IMR-90 (cell line): Measurements from ENCODE around the gene FAM131C. TPM values are rescaled to one million over a fixed set of nuclear protein-coding genes. Genes with fewer than 3 reads are reported as not detected.

Experiments used
- ATAC-seq: fragments of 200-7000 bp; cut with Tn5 transposase; 2 replicates; pipeline ENCODE4 v1.9.1; 2020; ENCODE audit warnings: low read depth, mild to moderate bottlenecking, moderate library complexity
- BruUV-seq: library from RNA; stranded (reverse); fragments of 400-500 nt; replicated peaks from 2 replicates; lab custom pipeline; 2021; lab: Mats Ljungman, UMichigan
- CTCF ChIA-PET: fragments of 300-600 bp; formaldehyde crosslinking; extraction: SDS; loops from one replicate; lab custom pipeline; 2021; ENCODE audit warnings: antibody characterized with exemption; lab: Yijun Ruan, JAX
- POLR2A ChIA-PET: fragments of 300-600 bp; sonication (Branson Sonifier 250); formaldehyde crosslinking; loops from one replicate; lab custom pipeline; 2022; ENCODE audit warnings: antibody characterized with exemption; ENCODE audit not compliant: unreplicated experiment; lab: Charles Lee
- DNase-seq: peaks from one replicate; pipeline ENCODE4 v3.0.0; 2013
- H2AFZ ChIP-seq: replicated peaks from 2 replicates; pipeline ENCODE3; 2013; ENCODE audit warnings: low read length, mild to moderate bottlenecking; ENCODE audit not compliant: poor library complexity
- H2AK5ac ChIP-seq: 2 replicates; pipeline ENCODE4 v1.6.1; 2013; ENCODE audit warnings: low read depth, low read length, inconsistent platforms
- H2AK9ac ChIP-seq: replicated peaks from 2 replicates; pipeline ENCODE3; 2013; ENCODE audit warnings: mild to moderate bottlenecking, low read depth, low read length, moderate library complexity; ENCODE audit not compliant: poor library complexity
- H2BK120ac ChIP-seq: 2 replicates; pipeline ENCODE4 v1.6.1; 2013; ENCODE audit warnings: low read depth, low read length, inconsistent platforms
- H2BK15ac ChIP-seq: 3 replicates; pipeline ENCODE4 v1.6.1; 2013; ENCODE audit warnings: low read depth, low read length, inconsistent platforms
- H2BK20ac ChIP-seq: 2 replicates; pipeline ENCODE4 v1.6.1; 2013; ENCODE audit warnings: low read depth, mild to moderate bottlenecking, inconsistent platforms, low read length, moderate library complexity
- H2BK5ac ChIP-seq: 2 replicates; pipeline ENCODE4 v1.6.1; 2013; ENCODE audit warnings: mild to moderate bottlenecking, low read depth, low read length, inconsistent platforms; ENCODE audit not compliant: poor library complexity, severe bottlenecking
- H3K14ac ChIP-seq: replicated peaks from 2 replicates; pipeline ENCODE4 v1.6.1; 2013; ENCODE audit warnings: low read depth, low read length, inconsistent platforms
- H3K18ac ChIP-seq: 2 replicates; pipeline ENCODE4 v1.6.1; 2013; ENCODE audit warnings: low read depth, low read length, control low read depth
- H3K23ac ChIP-seq: 2 replicates; pipeline ENCODE4 v1.6.1; 2013; ENCODE audit warnings: low read depth, low read length, inconsistent platforms
- H3K27ac ChIP-seq: 2 replicates; pipeline ENCODE4 v1.5.1; 2013; ENCODE audit warnings: mild to moderate bottlenecking, control low read depth, low read length; ENCODE audit not compliant: insufficient read depth
- H3K27me3 ChIP-seq: 2 replicates; pipeline ENCODE4 v1.6.1; 2013; ENCODE audit warnings: low read length; ENCODE audit not compliant: control insufficient read depth, insufficient read depth
- H3K36me3 ChIP-seq: 2 replicates; pipeline ENCODE4 v1.6.1; 2013; ENCODE audit warnings: low read length, mixed read lengths; ENCODE audit not compliant: control insufficient read depth, insufficient read depth
- H3K4ac ChIP-seq: 2 replicates; pipeline ENCODE4 v1.6.1; 2013; ENCODE audit warnings: low read depth, low read length, inconsistent platforms
- H3K4me1 ChIP-seq: 2 replicates; pipeline ENCODE4 v1.6.1; 2013; ENCODE audit warnings: low read length, mixed read lengths; ENCODE audit not compliant: control insufficient read depth, insufficient read depth
- H3K4me2 ChIP-seq: 2 replicates; pipeline ENCODE4 v1.6.1; 2013; ENCODE audit warnings: low read depth, mild to moderate bottlenecking, control low read depth, low read length, moderate library complexity
- H3K4me3 ChIP-seq: 2 replicates; pipeline ENCODE4 v1.5.1; 2013; ENCODE audit warnings: low read depth, mild to moderate bottlenecking, control low read depth, low read length, moderate library complexity; ENCODE audit not compliant: insufficient read depth
- H3K56ac ChIP-seq: 2 replicates; pipeline ENCODE4 v1.6.1; 2013; ENCODE audit warnings: low read length, inconsistent platforms; ENCODE audit not compliant: insufficient read depth; ENCODE audit errors: extremely low read depth
- H3K79me1 ChIP-seq, 2 experiments: 2 replicates each; pipeline ENCODE4 v1.6.1; 2013; ENCODE audit warnings: low read length in 2 of 2, inconsistent platforms in 1 of 2, low read depth in 1 of 2
- H3K9ac ChIP-seq: 2 replicates; pipeline ENCODE4 v1.6.1; 2013; ENCODE audit warnings: low read depth, low read length, control low read depth
- H3K9me1 ChIP-seq: 2 replicates; pipeline ENCODE4 v1.6.1; 2013; ENCODE audit warnings: low read length, inconsistent platforms; ENCODE audit not compliant: insufficient read depth
- H3K9me3 ChIP-seq: 2 replicates; pipeline ENCODE4 v1.6.1; 2013; ENCODE audit warnings: low read length; ENCODE audit not compliant: control insufficient read depth, insufficient read depth
- H4K20me1 ChIP-seq: 2 replicates; pipeline ENCODE4 v1.6.1; 2013; ENCODE audit warnings: low read length, inconsistent platforms; ENCODE audit not compliant: insufficient read depth
- H4K5ac ChIP-seq: 2 replicates; pipeline ENCODE4 v1.6.1; 2013; ENCODE audit warnings: mild to moderate bottlenecking, low read depth, low read length, control low read depth
- H4K8ac ChIP-seq, 2 experiments: 2 replicates each; pipeline ENCODE4 v1.6.1; 2013; ENCODE audit warnings: low read depth in 2 of 2, low read length in 2 of 2, control low read depth in 1 of 2, inconsistent platforms in 1 of 2
- H4K91ac ChIP-seq: 2 replicates; pipeline ENCODE4 v1.6.1; 2013; ENCODE audit warnings: low read depth, low read length, inconsistent platforms; ENCODE audit not compliant: insufficient read depth
- BHLHE40 ChIP-seq: fragments of 150-350 bp; IDR thresholded peaks from 2 replicates; pipeline ENCODE4 v1.6.1; 2016; ENCODE audit warnings: mild to moderate bottlenecking, low read depth, low read length
- CTCF ChIP-seq: conservative IDR thresholded peaks from 2 replicates; pipeline ENCODE4 v1.5.1; 2012; ENCODE audit warnings: mild to moderate bottlenecking, low read depth, low read length, improper control_type of control experiment
- MAFK ChIP-seq: IDR thresholded peaks from 2 replicates; pipeline ENCODE4 v1.6.1; 2012; ENCODE audit warnings: low read depth, low read length, improper control_type of control experiment
- MXI1 ChIP-seq: IDR thresholded peaks from 2 replicates; pipeline ENCODE4 v1.6.1; 2012; ENCODE audit warnings: low read depth, mild to moderate bottlenecking, low read length, moderate library complexity, borderline replicate concordance
- POLR2A ChIP-seq: IDR thresholded peaks from 2 replicates; pipeline ENCODE4 v1.6.1; 2012; ENCODE audit warnings: mild to moderate bottlenecking, low read depth, low read length
- RAD21 ChIP-seq: IDR thresholded peaks from 2 replicates; pipeline ENCODE4 v1.6.1; 2012; ENCODE audit warnings: low read length, improper control_type of control experiment
- RCOR1 ChIP-seq: IDR thresholded peaks from 2 replicates; pipeline ENCODE4 v1.6.1; 2012; ENCODE audit warnings: mild to moderate bottlenecking, low read length, improper control_type of control experiment; ENCODE audit not compliant: insufficient replicate concordance
- RFX5 ChIP-seq: IDR thresholded peaks from 2 replicates; pipeline ENCODE4 v1.8.0; 2012; ENCODE audit warnings: low read depth, mild to moderate bottlenecking, low read length, moderate library complexity
- USF2 ChIP-seq: fragments of 150-350 bp; IDR thresholded peaks from 2 replicates; pipeline ENCODE4 v1.6.1; 2017; ENCODE audit warnings: mild to moderate bottlenecking, antibody characterized with exemption, low read length, low read depth
- WGBS, 2 experiments: methylation state at CpG; one replicate each; pipeline versions ENCODE4 v1.1.5 to v1.1.7; 2013; ENCODE audit warnings: missing lambda C conversion rate in 2 of 2; ENCODE audit not compliant: insufficient read length in 1 of 2; ENCODE audit errors: extremely low coverage in 2 of 2; 5-methylcytosine and 5-hydroxymethylcytosine counted together
- dilution Hi-C: fragments of 300-500 bp; cut with HindIII; formaldehyde crosslinking; loops from one replicate; pipeline ENCODE4 v1.14.3; 2018; ENCODE audit warnings: low sequenced_read_pairs; ENCODE audit not compliant: unreplicated experiment
- in situ Hi-C: fragments of 300-500 bp; cut with MboI; formaldehyde crosslinking; loops from 3 replicates; pipeline ENCODE4 v1.14.3; 2019; ENCODE audit warnings: low sequenced_read_pairs, inconsistent platforms, mixed read lengths
- intact Hi-C: fragments of 100-400 bp; cut with micrococcal nuclease; formaldehyde crosslinking; loops from 2 replicates; pipeline ENCODE4 v1.10.0; 2022
- polyA plus RNA-seq, 3 experiments: library from polyadenylated mRNA; depleted of rRNA; stranded (reverse); fragments of >200 nt; gene quantifications; 2 replicates each; pipeline ENCODE4 v1.2.3, GENCODE V29; 2012; ENCODE audit warnings: low replicate concordance in 1 of 3
- total RNA-seq: library from RNA; depleted of rRNA; stranded (reverse); fragments of >200 nt; gene quantifications from 2 replicates; pipeline ENCODE4 v1.2.3, GENCODE V29; 2012

Gene FAM131C
- total and polyA plus RNA-seq, 2 of the 4 experiments (the other 2 are of a cell fraction): 0.18 to 1.0 TPM

GRCh38 chr1:16017461-16018303 lies 55.8 kb downstream of the FAM131C start, which contains the start of gene HSPB7 (continued):
- no peak for TF ChIP-seq CTCF

- Histone ChIP-seq H4K5ac (no peak overlapping the region), H2AK9ac (peak overlapping the region; percentile 84), H3K9me3 (no peaks in the 10 kb centered on the region), H4K8ac (no peak overlapping the region; a peak in 1 of 4 replicates), H3K27ac (no peak overlapping the region), H3K4me2 (no peak overlapping the region), H3K4me1 (peaks cover 31% of the 10 kb centered on the region), H2BK5ac (no peak overlapping the region), H2AK5ac (0 out of 2 replicates have a peak overlapping the region, but pooled peaks have one; percentile 48), H3K79me1 (no peaks in the 10 kb centered on the region), H2BK20ac (no peak overlapping the region), H2BK15ac (no peak overlapping the region), H3K14ac (no peak overlapping the region), H2BK120ac (no peak overlapping the region), H4K20me1 (no peaks in the 10 kb centered on the region), H3K9me1 (peaks cover 3% of the 10 kb centered on the region), H3K4me3 (no peak overlapping the region), H3K27me3 (no peaks in the 10 kb centered on the region), H3K23ac (no peak overlapping the region), H4K91ac (no peak overlapping the region), H2AFZ (peak overlapping the region; percentile 94), H3K18ac (no peak overlapping the region), H3K9ac (no peak overlapping the region), H3K4ac (no peak overlapping the region), H3K56ac (no peak overlapping the region), H3K36me3 (no peaks in the 10 kb centered on the region)
- dilution Hi-C loops: no loop called here
- WGBS, 2 experiments: 60% methylated on average over 2 of the region's 10 CpGs; no CpG with 5 or more reads in 1 of the 2 experiments
- ChIA-PET CTCF (no interaction called here), POLR2A (no interaction called here)
- no peak for ATAC-seq
- intact Hi-C loops: no loop called here
- TF ChIP-seq POLR2A (no peak), RFX5 (no peak), MAFK (no peak), BHLHE40 (no peak), USF2 (no peak), RAD21 (no peak), MXI1 (no peak), RCOR1 (no peak)
- BruUV-seq: no TSS peak
- DNase-seq: no peak
- in situ Hi-C loops: no loop called here
These were observed 56.4 kb downstream of the FAM131C start for GRCh38 chr1:16017076-16017460.
